Measurements from ENCODE around the gene PRSS50.

GRCh38 chr3:46734773-46735172 is 17.1 kb upstream of the PRSS50 start:
- TF ChIP-seq CTCF (IDR thresholded peaks at IDR 0.05): no peak
- no peak for TF ChIP-seq POLR2A (IDR thresholded peaks at IDR 0.05)

Data from uterus (tissue), 2 donors.